Measurements from ENCODE around the gene KRT7.

The KRT7 gene

GRCh38 chr12:52258335-52258901, 25.4 kb downstream of the KRT7 start:
- DNase-seq = no peak

GRCh38 chr12:52259657-52260243, 26.7 kb downstream of the KRT7 start:
- no peak for DNase-seq

DNA sequence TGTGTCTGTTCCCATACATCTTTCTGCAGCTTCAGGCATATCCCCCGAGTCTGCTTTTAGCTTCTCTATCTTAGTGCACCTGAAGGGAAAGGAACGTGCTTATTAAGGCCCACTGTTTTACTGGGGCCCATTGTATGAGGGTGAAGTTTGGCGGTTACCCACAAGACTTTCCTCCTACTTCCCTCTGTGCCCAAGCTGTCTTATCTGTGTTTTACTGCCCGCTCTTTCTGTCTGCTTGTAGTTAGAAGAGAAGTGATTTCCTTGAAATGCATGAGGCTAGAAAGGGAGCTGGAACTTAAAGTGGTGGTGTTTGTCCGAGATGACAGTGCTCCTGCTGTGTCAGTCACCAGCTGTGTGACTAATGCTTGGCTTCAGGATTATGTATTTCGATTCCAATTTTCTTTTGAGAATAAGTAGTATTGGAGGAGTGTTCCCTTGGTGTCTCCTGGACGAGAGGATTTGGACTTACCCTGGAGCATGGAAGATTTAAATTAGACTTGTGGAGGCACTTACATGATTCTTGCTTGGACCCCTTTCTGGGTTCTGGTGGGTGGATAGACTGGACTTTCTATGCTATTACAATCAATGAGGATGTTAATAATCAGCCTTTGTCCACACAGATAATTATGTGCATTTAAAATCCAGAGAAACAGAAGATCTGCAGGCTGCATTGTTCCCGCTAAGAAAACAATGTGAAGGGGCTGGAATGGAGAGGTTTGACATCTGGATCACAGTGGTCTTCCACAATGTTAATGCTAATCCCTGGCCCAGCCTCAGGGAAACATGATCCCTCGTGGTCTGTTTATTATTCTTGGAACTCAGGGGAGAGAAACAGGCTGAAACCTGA, 27.5 kb downstream of the KRT7 start:
- no peak for DNase-seq

- DNase-seq = no peak
Measured at GRCh38 chr12:52261208-52261484, 28.1 kb downstream of the KRT7 start.

- DNase-seq = no peak
Measured at GRCh38 chr12:52262286-52262685, 29.2 kb downstream of the KRT7 start.

- DNase-seq = no peak
Measured at GRCh38 chr12:52263761-52264434, 30.9 kb downstream of the KRT7 start.

DNA sequence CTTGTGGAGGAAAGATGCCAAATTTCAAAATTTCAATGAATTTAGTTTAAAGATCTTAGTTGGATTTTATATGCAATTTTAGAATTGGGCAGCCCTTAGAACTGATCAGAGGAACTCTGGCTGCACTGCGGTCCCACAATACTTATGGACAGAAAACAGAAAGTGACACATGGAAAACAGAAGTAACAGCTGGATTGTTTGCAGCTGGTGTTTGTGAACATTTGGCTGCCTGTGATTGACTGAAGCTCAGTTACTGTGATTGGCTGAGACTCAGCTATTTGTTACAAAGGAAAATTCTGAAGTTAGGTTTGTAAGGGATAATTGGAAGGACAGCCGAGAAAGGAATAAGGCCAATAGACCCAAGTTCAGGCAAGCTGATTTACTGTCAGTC, 31.4 kb downstream of the KRT7 start:
- DNase-seq = no peak

DNA sequence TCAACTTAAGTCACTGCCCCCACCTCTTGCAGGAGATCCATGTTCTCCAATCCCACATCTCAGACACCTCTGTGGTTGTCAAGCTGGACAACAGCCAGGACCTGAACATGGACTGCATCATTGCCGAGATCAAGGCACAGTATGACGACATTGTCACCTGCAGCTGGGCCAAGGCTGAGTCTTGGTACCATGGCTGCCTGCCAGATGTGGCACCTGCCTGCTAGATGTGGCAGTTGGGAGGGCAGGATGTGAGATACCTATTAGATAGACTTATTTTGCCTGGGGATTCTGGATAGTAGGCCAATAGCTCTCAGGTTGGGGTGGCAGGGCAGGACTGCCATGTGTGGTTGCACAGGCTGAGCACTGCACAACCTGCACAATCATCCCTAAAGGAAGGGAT, 33.5 kb downstream of the KRT7 start:
- peak; percentile 4 for DNase-seq

- DNase-seq = no peak
Measured at GRCh38 chr12:52267266-52267665, 34.2 kb downstream of the KRT7 start.

GRCh38 chr12:52267699-52268098, 34.7 kb downstream of the KRT7 start:
- DNase-seq = no peak

DNA sequence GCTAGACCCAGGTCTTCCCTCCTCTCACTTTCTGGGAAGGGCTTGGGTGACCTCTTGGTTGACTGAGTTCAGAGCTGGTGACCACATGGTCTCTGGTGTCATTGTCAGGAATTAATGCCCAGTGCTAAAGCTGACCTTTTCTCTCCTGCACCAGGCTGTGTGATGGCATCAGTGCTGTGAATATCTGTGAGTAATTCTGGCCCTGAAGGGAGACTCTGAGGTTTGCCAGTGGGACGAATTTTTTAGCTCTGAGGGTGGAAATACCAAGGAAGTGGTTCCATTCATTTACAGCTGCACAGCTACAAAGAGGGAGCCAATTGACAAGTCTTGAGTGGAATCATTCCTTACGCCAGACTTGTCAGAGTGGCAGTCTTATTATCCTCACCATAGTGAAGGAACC, 35.2 kb downstream of the KRT7 start:
- no peak for DNase-seq

- no peak for DNase-seq
Measured at GRCh38 chr12:52270541-52271070, 37.6 kb downstream of the KRT7 start.

- DNase-seq = no peak
Measured at GRCh38 chr12:52271158-52271557, 38.1 kb downstream of the KRT7 start.

GRCh38 chr12:52274521-52275120, 41.6 kb downstream of the KRT7 start, which contains the start of gene KRT86:
TSS of gene KRT86 (plus strand) at chr12:52274645. CDS start at chr12:52301917, 27,272 bp downstream.
- no peak for DNase-seq

GRCh38 chr12:52275686-52276085, 42.6 kb downstream of the KRT7 start:
- no peak for DNase-seq

GRCh38 chr12:52277486-52278245, 44.6 kb downstream of the KRT7 start:
- DNase-seq = peak; percentile 82

- peak; percentile 77 for DNase-seq
Measured at GRCh38 chr12:52278575-52279421, 45.8 kb downstream of the KRT7 start.

DNA sequence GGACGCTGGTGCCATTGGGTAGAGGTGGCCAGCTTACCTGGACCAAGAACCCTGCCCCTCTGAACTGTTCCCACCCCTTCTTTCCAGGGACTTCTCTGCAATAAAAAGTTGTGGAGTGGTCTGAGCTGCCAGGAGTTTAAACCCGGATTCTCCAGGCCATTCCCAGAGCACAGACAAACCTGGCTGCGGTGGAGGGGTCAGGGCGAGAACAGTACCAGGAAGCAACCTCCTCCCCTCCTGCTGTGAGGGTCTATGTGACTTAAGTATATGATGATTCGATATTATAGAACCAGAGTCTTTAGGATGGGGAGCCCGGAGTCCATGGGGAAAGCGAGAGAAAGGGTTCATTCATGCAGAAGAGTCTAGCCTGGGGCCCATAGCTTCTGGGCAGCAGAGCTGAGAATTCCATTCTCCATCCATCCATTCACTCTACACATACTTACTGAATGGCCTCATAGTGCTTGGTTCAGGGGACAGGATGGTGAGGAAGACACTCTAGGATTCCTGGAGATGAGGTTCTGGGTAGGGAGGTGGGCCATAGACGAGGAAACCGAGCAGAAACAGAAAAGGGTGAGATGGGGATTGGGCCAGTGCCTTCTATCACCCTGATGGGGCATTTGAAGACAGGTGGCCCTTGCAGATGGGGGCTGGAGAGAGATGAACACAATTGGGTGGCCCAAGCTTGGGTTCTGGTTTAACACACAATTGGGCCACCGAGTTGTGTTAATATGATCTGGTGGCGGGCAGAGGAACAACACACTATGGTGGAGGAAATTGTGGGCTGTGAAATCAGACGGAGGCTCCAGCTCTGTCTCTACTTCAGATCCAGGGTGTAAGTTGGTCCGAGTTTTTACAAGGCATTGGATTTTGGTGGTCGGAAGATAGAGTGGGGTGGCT, 46.6 kb downstream of the KRT7 start:
- no peak for DNase-seq

- peak; percentile 10 for DNase-seq
Measured at GRCh38 chr12:52280319-52280795, 47.3 kb downstream of the KRT7 start.
